OCI-LY7 (cell line): ENCODE data around the gene CAP2. TPM values are rescaled to one million over a fixed set of nuclear protein-coding genes. Genes with fewer than 3 reads are reported as not detected.

Experiments
- BruUV-seq: library from RNA; stranded (reverse); fragments of 400-500 nt; replicated peaks from 2 replicates; lab custom pipeline; 2021; lab: Mats Ljungman, UMichigan
- CTCF ChIA-PET: fragments of 300-600 bp; sonication (Branson Sonifier 250); formaldehyde crosslinking; loops from one replicate; lab custom pipeline; 2022; ENCODE audit warnings: antibody characterized with exemption; ENCODE audit not compliant: unreplicated experiment; lab: Charles Lee
- POLR2A ChIA-PET: fragments of 300-600 bp; sonication (Branson Sonifier 250); formaldehyde crosslinking; loops from one replicate; lab custom pipeline; 2022; ENCODE audit warnings: antibody characterized with exemption; lab: Charles Lee
- DNase-seq: peaks from one replicate; pipeline ENCODE4 v3.0.0-alpha.2; 2015; ENCODE audit warnings: low spot score
- H2AFZ ChIP-seq: fragments of 200-600 bp; sonication (generic), shearing (Covaris generic); 2 replicates; pipeline ENCODE4 v1.6.1; 2014; ENCODE audit warnings: mild to moderate bottlenecking, antibody characterized with exemption, low read length, moderate library complexity
- H3K27ac ChIP-seq: fragments of 200-600 bp; sonication (generic); 2 replicates; pipeline ENCODE4 v1.5.1; 2014; ENCODE audit warnings: mixed run types, low read depth, mild to moderate bottlenecking, moderate library complexity, low read length, inconsistent platforms; ENCODE audit not compliant: poor library complexity, severe bottlenecking
- H3K36me3 ChIP-seq: fragments of 200-600 bp; sonication (generic); 2 replicates; pipeline ENCODE4 v1.6.1; 2014; ENCODE audit warnings: mild to moderate bottlenecking, antibody characterized with exemption, low read length, moderate library complexity, mixed read lengths; ENCODE audit not compliant: insufficient read depth
- H3K4me1 ChIP-seq: fragments of 200-600 bp; sonication (generic); 2 replicates; pipeline ENCODE4 v1.5.1; 2014; ENCODE audit warnings: mild to moderate bottlenecking, low read length; ENCODE audit not compliant: insufficient read depth, poor library complexity, severe bottlenecking
- H3K4me2 ChIP-seq: fragments of 200-600 bp; sonication (generic); 2 replicates; pipeline ENCODE4 v1.6.1; 2014; ENCODE audit warnings: mild to moderate bottlenecking, low read length
- H3K4me3 ChIP-seq: fragments of 200-600 bp; sonication (generic); 2 replicates; pipeline ENCODE4 v1.5.1; 2014; ENCODE audit warnings: mild to moderate bottlenecking, low read depth, low read length; ENCODE audit not compliant: poor library complexity, severe bottlenecking
- H3K79me2 ChIP-seq: fragments of 200-600 bp; sonication (generic); 2 replicates; pipeline ENCODE4 v1.6.1; 2016; ENCODE audit warnings: low read depth, mild to moderate bottlenecking, low read length, moderate library complexity, mixed read lengths; ENCODE audit not compliant: insufficient read depth
- H3K9me2 ChIP-seq: fragments of 200-600 bp; sonication (generic); 2 replicates; pipeline ENCODE4 v1.6.1; 2016; ENCODE audit warnings: mild to moderate bottlenecking, low read length, mixed read lengths; ENCODE audit not compliant: insufficient read depth
- H3K9me3 ChIP-seq: fragments of 200-600 bp; sonication (generic); 2 replicates; pipeline ENCODE4 v1.6.1; 2014; ENCODE audit warnings: mild to moderate bottlenecking, mixed run types, low read length, mixed read lengths
- H4K20me1 ChIP-seq: fragments of 200-600 bp; sonication (generic); 2 replicates; pipeline ENCODE4 v1.6.1; 2014; ENCODE audit warnings: mild to moderate bottlenecking, antibody characterized with exemption, low read length, moderate library complexity, mixed read lengths; ENCODE audit not compliant: insufficient read depth
- EZH2phosphoT487 ChIP-seq: fragments of 200-600 bp; sonication (generic); IDR thresholded peaks from 2 replicates; pipeline ENCODE4 v1.6.1; 2018; ENCODE audit warnings: low read depth, borderline replicate concordance, mild to moderate bottlenecking, mixed run types, antibody characterized with exemption, low read length, moderate library complexity, mixed read lengths
- intact Hi-C: fragments of 100-400 bp; cut with micrococcal nuclease; formaldehyde crosslinking; loops from one replicate; pipeline ENCODE4 v1.10.0; 2022; ENCODE audit not compliant: unreplicated experiment
- total RNA-seq, 2 experiments: library from RNA; depleted of rRNA in 1 of 2; stranded (reverse); fragments of >200 nt in 1 of 2; shearing (Covaris generic) in 1 of 2; gene quantifications; 2 replicates each; pipeline ENCODE4 v1.2.3, GENCODE V29; 2014 to 2022
- TF ChIP-seq, protein P1 (sequence below): fragments of 200-600 bp; sonication (generic); conservative IDR thresholded peaks from 2 replicates; pipeline ENCODE4 v1.5.1; 2014; ENCODE audit warnings: mild to moderate bottlenecking, antibody characterized with exemption, low read length, moderate library complexity, mixed read lengths

The CAP2 gene
- total RNA-seq, 2 experiments from 2014 or later, result not detected

GRCh38 chr6:17485181-17485580 lies 91.8 kb downstream of the CAP2 start:
- ChIA-PET POLR2A (no interaction called here), CTCF (no interaction called here)

DNA sequence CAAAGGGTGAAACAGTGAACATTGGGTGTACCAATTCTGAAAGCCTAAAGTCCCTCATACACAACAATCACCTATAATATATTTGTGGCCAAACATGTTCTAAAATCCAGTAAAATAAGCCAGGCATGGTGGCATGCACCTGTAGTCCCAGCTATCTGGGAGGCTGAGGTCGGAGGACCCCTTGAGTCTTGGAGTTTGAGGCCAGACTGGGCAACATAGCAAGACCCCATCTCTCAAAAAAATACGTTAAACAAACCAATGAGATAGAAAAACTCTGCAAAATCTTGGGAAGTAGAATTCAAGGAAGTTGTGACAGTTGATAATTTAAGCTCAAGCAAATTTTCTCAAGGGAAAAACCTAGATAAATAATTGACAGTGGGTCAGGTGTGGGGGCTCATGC lies 92.6 kb downstream of the CAP2 start:
- ChIA-PET CTCF (no interaction called here), POLR2A (interaction anchor here (0.6 kb wide), 1 partner anchor 81 kb away, joined by 3 read pairs; no protein-coding TSS in a partner anchor)
- Histone ChIP-seq H3K9me2 (no peaks in the 10 kb centered on the region), H3K4me1 (no peaks in the 10 kb centered on the region), H3K4me3 (no peak overlapping the region), H4K20me1 (no peaks in the 10 kb centered on the region), H3K27ac (no peak overlapping the region), H3K79me2 (no peaks in the 10 kb centered on the region), H2AFZ (no peak overlapping the region), H3K4me2 (no peak overlapping the region), H3K36me3 (no peaks in the 10 kb centered on the region), H3K9me3 (no peaks in the 10 kb centered on the region)
- no TSS peak for BruUV-seq
- intact Hi-C loops, result no loop called here
- no peak for TF ChIP-seq EZH2phosphoT487
- TF ChIP-seq, protein P1, sequence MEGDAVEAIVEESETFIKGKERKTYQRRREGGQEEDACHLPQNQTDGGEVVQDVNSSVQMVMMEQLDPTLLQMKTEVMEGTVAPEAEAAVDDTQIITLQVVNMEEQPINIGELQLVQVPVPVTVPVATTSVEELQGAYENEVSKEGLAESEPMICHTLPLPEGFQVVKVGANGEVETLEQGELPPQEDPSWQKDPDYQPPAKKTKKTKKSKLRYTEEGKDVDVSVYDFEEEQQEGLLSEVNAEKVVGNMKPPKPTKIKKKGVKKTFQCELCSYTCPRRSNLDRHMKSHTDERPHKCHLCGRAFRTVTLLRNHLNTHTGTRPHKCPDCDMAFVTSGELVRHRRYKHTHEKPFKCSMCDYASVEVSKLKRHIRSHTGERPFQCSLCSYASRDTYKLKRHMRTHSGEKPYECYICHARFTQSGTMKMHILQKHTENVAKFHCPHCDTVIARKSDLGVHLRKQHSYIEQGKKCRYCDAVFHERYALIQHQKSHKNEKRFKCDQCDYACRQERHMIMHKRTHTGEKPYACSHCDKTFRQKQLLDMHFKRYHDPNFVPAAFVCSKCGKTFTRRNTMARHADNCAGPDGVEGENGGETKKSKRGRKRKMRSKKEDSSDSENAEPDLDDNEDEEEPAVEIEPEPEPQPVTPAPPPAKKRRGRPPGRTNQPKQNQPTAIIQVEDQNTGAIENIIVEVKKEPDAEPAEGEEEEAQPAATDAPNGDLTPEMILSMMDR, result no peak
- no peak for DNase-seq

More at GRCh38 chr6:17485181-17485580, 91.8 kb downstream of the CAP2 start:
- Histone ChIP-seq H4K20me1 (no peaks in the 10 kb centered on the region), H3K4me1 (no peaks in the 10 kb centered on the region), H3K79me2 (no peaks in the 10 kb centered on the region), H3K9me2 (no peaks in the 10 kb centered on the region), H3K9me3 (no peaks in the 10 kb centered on the region), H3K4me3 (no peak overlapping the region), H2AFZ (no peak overlapping the region), H3K36me3 (no peaks in the 10 kb centered on the region), H3K4me2 (no peak overlapping the region), H3K27ac (no peak overlapping the region)
- TF ChIP-seq EZH2phosphoT487, result no peak
- TF ChIP-seq, protein P1, result no peak
- BruUV-seq, result no TSS peak
- DNase-seq, result no peak
- intact Hi-C loops, result no loop called here

GRCh38 chr6:17486680-17487079 lies 93.3 kb downstream of the CAP2 start:
- Histone ChIP-seq H3K4me1 (no peaks in the 10 kb centered on the region), H3K4me3 (no peak overlapping the region), H3K9me2 (no peaks in the 10 kb centered on the region), H3K36me3 (no peaks in the 10 kb centered on the region), H3K27ac (no peak overlapping the region), H3K4me2 (no peak overlapping the region), H3K79me2 (no peaks in the 10 kb centered on the region), H2AFZ (no peak overlapping the region), H3K9me3 (no peaks in the 10 kb centered on the region), H4K20me1 (no peaks in the 10 kb centered on the region)
- intact Hi-C loops, result no loop called here
- CTCF ChIA-PET, result no interaction called here
- no peak for DNase-seq
- TF ChIP-seq, protein P1, result no peak
- TF ChIP-seq EZH2phosphoT487, result no peak
- no TSS peak for BruUV-seq
- POLR2A ChIA-PET, result interaction anchor here (0.6 kb wide), 1 partner anchor 80 kb away, joined by 3 read pairs; no protein-coding TSS in a partner anchor
